Measurements from ENCODE around the gene LTB4R.

Gene LTB4R

DNA sequence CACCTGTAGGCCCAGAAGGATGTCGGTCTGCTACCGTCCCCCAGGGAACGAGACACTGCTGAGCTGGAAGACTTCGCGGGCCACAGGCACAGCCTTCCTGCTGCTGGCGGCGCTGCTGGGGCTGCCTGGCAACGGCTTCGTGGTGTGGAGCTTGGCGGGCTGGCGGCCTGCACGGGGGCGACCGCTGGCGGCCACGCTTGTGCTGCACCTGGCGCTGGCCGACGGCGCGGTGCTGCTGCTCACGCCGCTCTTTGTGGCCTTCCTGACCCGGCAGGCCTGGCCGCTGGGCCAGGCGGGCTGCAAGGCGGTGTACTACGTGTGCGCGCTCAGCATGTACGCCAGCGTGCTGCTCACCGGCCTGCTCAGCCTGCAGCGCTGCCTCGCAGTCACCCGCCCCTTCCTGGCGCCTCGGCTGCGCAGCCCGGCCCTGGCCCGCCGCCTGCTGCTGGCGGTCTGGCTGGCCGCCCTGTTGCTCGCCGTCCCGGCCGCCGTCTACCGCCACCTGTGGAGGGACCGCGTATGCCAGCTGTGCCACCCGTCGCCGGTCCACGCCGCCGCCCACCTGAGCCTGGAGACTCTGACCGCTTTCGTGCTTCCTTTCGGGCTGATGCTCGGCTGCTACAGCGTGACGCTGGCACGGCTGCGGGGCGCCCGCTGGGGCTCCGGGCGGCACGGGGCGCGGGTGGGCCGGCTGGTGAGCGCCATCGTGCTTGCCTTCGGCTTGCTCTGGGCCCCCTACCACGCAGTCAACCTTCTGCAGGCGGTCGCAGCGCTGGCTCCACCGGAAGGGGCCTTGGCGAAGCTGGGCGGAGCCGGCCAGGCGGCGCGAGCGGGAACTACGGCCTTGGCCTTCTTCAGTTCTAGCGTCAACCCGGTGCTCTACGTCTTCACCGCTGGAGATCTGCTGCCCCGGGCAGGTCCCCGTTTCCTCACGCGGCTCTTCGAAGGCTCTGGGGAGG is at the start of gene LTB4R:
TSS of gene LTB4R (plus strand) at position 857 of the 959 bp plus-strand sequence. CDS start 4,150 bp downstream, outside the sequence.
- DNase-seq: peak; percentile 61

DNA sequence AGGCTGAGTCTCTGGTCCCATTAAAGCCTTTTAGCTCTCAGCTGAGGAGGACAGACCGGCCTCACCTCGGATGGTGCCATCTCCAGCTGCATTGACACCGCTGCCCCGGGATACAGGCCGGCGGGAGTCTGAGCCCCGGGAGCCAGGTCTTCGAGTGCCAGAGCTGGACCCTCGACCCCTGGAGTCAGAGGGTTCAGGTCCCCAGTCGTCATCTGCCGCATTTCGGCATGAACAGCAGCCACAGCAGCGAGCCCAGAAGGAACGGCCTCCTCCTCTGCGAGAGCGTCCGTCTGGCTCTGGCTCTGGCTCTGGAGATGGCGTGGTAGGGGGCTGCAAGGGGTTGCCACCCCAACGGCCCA is 49.4 kb upstream of the LTB4R start:
- DNase-seq: no peak

DNA sequence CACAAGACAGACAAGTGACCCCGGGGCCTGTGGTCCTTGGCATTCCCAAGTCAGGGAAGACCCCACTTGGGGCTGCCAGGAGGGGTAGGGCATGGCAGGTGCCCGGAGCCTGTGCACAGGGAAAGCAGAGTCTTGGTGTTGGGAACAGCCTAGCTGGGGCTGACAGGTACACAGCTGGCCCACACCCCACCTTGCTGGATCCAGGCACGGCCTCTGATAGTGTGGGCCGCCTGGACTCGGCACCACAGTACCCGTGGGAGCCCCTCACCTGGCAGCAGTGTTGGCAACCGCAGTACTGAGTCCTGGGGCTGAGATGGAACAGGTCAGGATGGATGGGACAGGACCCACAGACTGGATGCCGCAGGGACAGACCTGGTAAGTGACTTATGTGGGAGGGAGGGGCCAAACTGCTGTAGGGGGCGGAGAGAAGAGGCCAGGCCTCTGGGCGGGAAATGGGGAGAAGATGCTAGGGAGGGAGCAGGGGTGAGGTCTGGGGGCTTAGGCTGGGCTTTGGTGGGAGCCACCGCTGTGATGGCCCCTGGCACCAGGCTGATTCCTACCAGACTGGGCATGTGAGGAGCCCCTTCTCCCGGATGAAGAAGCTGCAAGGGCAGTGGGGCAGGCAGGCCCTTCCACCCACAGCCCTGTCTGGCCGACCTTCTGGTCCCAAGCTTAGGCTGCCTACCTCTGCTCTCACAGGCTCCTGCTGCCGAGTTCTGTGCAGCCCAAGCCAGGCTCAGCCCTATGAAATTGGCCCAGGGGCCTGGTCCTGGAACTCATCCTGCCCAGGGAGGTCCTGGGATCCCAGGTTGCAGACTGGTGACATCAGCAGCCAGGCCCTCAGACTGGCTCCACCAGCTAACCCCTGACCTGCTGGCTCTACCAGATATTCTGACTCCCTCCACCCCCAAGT is 48.2 kb upstream of the LTB4R start, which contains the start of gene TGM1:
TSS of gene TGM1 (minus strand) at position 357 of the 913 bp plus-strand sequence. CDS start 825 bp downstream, outside the sequence.
- DNase-seq: no peak

DNA sequence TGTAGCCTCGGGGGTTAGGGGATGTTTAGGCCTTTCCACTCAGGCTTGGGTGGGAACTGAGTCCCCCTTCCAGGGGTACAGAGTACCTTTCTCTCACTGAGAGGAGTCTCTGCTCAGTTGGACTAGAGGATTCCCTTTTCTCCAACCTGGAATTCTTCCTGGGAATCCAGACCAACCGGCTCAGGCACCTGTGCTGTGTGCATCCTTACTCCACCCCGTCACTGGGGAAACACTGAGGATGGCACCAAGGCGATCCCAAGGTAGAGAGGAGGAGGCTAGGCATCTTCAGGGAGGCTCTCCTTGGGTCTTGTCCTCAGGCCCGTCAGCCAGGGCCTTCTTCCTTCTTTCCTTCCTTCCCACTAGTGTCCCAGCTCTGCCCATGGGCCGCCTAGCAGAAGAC is 47.5 kb upstream of the LTB4R start:
- no peak for DNase-seq

DNA sequence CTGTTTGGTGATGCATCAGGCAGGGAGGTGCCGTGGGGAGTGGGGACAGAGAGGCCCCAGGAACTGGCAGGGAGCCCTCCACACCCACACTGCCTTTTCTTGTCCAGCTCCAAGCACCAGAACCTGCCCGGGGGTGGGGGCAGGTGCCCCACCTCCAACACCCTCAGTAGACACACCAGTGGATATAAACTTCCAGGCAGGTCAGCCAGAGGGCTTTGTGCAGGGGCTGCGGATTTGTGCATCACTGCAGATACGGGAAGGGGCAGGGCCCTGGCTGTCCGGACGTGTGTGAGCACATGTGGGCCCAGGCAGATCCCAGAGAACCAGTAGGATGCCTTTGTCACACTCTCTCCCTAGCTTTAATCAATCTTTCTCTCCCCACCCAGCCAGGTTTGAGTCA is 47.0 kb upstream of the LTB4R start:
- DNase-seq: no peak

DNA sequence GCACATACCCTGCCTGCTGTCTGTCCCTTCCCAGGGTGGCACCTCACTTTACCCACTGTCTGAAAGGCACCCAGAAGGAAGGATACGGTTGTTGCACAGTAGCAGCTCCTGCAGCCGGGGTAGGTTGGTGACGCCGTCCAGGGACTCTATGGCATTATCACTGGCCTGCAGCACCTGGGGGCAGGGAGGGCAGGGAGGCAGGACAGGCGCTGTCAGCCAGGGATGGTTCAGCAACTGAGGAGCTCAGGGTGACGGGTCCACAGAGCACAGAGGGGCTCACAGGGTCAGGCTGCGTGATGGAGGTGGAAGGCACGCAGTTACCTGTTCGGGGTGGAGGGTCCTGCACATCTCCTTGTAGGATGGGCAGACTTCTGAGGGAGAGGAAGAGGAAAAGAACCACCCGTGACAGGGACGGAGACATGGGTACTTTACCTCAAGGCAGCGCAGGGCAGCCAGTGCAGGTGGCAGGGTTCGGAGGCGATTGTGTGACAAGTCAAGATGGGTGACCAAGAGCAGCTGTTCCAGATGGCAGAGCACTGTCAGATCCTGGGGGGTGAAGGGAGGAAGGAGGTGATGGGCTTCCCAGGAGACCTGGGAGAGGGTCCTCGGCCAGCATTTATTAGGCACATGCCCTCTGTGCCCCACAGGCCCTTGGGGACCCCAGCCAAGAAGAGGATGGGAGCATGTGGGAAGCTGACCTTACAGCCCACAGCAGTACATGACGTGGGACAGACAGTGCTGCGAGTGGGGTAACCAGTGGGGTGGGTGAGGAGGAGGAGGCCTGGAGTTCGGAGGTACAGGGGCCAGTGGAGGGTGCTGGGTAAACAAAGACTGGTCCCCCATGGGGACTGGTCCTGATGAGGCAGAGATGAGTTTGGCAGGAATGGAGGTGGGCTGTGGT is 44.7 kb upstream of the LTB4R start:
- DNase-seq: no peak

DNA sequence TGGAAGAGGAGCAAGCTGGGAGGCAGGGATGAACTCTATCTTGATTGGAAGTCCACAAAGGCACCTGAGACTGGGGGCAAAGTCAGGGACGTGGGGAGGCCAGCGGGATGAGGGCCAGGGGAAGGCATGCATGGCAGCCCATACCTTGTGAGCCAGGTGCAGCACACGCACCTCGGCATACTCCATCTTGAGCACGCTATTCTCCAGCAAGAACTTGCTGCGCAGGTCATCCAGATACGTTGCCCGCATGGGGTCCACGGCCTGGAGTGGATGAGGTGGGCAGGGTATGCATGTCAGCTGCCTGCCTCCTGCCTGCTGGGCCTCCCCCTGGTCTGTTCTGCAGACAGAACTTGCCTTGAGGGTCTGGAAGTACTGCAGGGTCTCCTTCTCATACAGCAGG is 43.8 kb upstream of the LTB4R start:
- DNase-seq: no peak

DNA sequence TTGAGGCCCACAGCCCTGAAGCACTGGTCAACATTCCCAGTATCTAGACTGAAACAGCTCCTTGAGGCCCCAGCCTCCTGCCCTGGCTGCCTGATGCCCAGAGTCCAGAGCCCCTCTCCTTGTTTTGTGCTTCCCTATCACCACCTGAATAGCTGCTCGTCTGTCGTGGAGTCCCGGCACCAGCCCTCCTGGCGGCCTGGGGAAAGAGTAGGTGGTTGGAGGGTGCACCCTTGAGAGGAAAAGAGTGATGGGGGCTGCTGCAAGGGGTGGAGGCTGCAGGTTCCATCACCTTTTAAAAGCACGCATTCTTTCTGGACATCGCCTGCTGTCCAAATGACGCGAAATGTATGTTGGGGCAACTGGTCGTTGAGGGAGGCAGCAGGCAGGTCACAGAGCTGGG is 43.1 kb upstream of the LTB4R start:
- DNase-seq: no peak

GRCh38 chr14:24269368-24269767 is 41.9 kb upstream of the LTB4R start:
- DNase-seq: no peak

DNA sequence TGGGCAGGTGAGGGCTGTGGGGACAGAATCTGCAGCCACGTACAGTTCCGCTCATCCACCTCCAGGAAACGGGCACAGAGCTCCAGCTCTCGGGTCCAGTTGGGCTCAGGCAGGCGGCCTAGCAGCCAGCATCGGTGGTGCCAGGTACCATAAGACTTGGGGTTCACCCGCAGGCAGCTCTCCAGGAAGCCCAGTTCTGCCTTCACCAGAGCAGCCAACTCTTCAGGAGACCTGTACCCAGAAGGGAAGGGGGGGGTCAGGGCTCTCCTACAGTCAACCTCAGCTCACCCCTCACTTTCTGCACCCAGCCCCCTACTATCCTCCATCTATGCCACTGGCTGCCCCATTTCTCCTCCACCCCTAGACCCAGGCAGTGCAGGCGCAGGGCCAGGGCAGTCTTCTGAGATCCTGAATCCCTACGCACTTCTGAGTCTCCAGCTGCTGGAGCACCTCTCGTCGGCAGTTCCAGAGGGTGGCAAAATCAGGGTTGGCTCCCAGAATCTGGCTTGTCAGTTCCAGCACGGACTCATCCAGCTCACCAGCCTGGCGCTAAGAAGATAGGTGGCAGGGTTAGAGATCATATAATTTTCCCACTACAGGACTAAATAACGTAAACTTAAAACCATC is 41.3 kb upstream of the LTB4R start:
- no peak for DNase-seq

DNA sequence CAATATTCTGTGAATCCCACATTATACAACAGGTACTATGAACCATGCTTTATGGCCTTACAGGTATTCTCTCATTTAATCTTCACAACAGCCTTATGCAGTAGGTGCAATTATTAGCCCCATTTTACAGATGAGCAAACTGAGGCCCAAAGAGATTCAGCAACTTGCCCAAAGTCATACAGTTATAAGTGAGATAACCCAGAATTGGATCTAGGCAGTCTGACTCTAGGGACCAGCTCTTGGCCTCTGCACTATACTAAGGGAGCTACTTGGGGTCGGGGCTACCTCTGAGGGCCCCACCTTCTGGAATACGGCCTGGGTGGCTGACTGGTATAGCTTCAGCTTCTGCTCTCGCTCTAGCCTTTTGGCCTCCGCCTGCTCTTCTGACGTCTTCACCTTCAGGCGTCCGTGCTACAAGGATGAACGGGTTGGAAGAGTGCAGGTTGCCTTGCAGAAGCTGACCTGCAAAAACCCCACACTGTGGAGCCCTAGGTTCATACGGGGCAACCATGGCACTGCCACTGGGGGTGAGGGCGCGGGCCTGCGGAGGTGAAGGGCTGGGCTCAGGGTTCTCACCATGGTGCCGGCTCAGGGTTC is 40.7 kb upstream of the LTB4R start:
- no peak for DNase-seq

GRCh38 chr14:24271134-24271833 is 40.0 kb upstream of the LTB4R start, which contains the start of gene RABGGTA:
Gene RABGGTA (minus strand): TSS chr14:24271597. CDS start chr14:24271115, 482 bp downstream.
- peak; percentile 88 for DNase-seq

DNA sequence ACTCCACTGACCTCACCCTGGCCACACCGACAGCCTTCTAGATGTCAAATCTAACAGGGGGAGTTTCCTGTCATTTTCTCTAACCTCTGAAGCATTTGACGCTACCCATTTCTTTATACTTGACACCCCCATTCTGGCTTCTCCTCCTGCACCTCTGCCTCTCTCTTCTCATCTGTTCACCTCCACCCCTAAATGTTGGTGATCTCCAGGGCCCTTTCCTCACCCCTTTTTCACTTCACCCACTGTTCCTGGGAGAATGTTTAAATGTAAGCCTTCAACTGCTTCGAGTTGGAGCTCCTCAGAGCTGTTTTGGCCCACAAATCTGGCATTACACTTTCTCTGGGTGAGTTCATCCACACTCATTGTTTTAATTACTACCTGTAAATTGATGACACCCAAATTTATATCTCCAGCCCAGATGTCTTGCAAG is 39.5 kb upstream of the LTB4R start:
- DNase-seq: no peak

- DNase-seq: no peak
Observed at GRCh38 chr14:24272467-24272866, 38.8 kb upstream of the LTB4R start.

- DNase-seq: no peak
Observed at GRCh38 chr14:24273422-24273998, 37.8 kb upstream of the LTB4R start.

GRCh38 chr14:24274101-24274543 is 37.2 kb upstream of the LTB4R start:
- peak; percentile 39 for DNase-seq

DNA sequence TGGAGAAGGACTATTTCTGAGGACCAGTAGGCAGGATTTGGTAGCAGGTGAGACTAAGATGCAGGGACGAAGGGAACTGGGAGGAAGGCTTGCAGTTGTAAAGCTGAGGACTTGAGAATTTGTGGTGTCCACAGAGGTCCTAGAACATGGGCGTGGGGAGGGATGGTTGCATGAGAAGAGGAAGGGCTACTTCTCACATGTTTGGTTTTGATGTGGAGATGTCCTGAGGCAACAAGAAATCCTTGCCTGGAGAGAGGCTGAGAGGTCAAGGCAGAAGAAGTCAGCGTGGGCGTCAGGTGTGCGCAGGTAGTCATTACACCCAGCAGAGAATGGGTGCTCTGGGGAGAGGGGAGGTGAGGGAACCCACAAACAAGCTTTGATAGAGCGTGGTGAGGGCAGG is 34.2 kb upstream of the LTB4R start:
- no peak for DNase-seq

GRCh38 chr14:24277606-24278321 is 33.5 kb upstream of the LTB4R start:
- DNase-seq: peak; percentile 19

GRCh38 chr14:24278424-24278823 is 32.9 kb upstream of the LTB4R start:
- no peak for DNase-seq
